Measurements from ENCODE around the gene CCL26. TPM values are rescaled to one million over a fixed set of nuclear protein-coding genes. Genes with fewer than 3 reads are reported as not detected.

Gene CCL26
- total and polyA plus RNA-seq, 2 of the 4 experiments (the other 2 are of a cell fraction) = not detected

DNA sequence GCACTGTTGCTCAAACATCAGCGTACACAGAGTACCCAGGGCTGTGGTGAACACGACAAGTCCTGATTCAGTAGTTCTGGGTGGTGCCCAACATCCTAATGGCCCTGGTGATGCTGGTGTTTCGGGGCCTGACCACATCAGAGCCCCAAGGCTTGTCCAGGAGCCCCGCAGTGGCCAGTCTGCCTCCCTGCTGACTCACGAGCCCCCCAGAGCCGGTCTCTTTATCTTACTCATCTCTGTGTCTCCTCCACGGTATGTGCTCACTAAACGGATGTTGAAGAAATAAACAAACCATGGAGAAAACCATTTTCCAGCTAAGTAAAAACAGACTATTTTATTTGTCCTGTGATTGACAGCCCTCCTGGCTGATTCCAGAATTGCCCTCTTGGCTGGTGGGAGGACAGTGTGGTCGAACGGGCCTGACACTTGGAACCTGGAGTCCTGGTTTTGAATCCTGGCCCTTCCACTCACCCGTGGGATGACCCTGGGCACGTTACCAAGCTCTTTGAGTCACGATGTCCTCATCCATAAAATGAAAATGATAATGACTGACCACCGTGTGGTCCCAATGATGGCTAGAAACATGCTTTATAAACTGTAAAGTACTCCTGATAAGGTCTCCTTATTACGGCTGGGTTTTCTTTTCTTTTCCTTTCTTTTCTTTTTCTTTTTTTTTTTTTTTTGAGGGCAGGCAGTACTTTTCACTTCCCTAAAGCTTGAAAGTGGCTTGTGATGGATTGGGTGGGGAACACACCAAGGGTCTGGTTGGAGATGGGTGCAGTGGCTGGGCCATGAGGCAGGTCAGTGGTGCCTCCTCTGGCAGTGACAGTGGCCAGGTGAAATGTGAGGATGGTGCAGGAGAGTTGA is 39.0 kb downstream of the CCL26 start:
- WGBS, 2 experiments (ENCODE audit: extremely low coverage in 2 of 2, insufficient read length in 1 of 2) = 0% methylated on average over 3 of the region's 15 CpGs; no CpG with 5 or more reads in 1 of the 2 experiments
- TF ChIP-seq MAFK (IDR thresholded peaks at IDR 0.05; ENCODE audit: low read depth, low read length) (peak; percentile 3; the same call in 1 of the 2 replicates), BHLHE40 (IDR thresholded peaks at IDR 0.05; ENCODE audit: low read depth, low read length) (peak; percentile 59), FOS (IDR thresholded peaks at IDR 0.05; ENCODE audit: low read depth, low read length) (peak; percentile 89), RAD21 (IDR thresholded peaks at IDR 0.05; ENCODE audit: low read length) (0 out of 2 replicates have a peak, but pooled peaks have one; percentile 23), CTCF (conservative IDR thresholded peaks at IDR 0.05; ENCODE audit: low read depth, low read length) (no peak), POLR2A (IDR thresholded peaks at IDR 0.05; ENCODE audit: low read depth, low read length) (no peak), SMC3 (IDR thresholded peaks at IDR 0.05; ENCODE audit: low read depth, low read length) (0 out of 2 replicates have a peak, but pooled peaks have one; percentile 9), CHD1 (IDR thresholded peaks at IDR 0.05; ENCODE audit: low read depth, low read length) (no peak), RCOR1 (IDR thresholded peaks at IDR 0.05; ENCODE audit: insufficient replicate concordance, low read length) (peak; percentile 36), MXI1 (IDR thresholded peaks at IDR 0.05; ENCODE audit: borderline replicate concordance, low read depth, low read length) (no peak), CEBPB (IDR thresholded peaks at IDR 0.05; ENCODE audit: low read depth, low read length) (peak; percentile 47; the same call in 1 of the 2 replicates)
- TF ChIP-seq, protein P1, sequence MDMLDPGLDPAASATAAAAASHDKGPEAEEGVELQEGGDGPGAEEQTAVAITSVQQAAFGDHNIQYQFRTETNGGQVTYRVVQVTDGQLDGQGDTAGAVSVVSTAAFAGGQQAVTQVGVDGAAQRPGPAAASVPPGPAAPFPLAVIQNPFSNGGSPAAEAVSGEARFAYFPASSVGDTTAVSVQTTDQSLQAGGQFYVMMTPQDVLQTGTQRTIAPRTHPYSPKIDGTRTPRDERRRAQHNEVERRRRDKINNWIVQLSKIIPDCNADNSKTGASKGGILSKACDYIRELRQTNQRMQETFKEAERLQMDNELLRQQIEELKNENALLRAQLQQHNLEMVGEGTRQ (IDR thresholded peaks at IDR 0.05; ENCODE audit: low read depth, low read length) = no peak
- TF ChIP-seq, protein P2, sequence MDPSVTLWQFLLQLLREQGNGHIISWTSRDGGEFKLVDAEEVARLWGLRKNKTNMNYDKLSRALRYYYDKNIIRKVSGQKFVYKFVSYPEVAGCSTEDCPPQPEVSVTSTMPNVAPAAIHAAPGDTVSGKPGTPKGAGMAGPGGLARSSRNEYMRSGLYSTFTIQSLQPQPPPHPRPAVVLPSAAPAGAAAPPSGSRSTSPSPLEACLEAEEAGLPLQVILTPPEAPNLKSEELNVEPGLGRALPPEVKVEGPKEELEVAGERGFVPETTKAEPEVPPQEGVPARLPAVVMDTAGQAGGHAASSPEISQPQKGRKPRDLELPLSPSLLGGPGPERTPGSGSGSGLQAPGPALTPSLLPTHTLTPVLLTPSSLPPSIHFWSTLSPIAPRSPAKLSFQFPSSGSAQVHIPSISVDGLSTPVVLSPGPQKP (IDR thresholded peaks at IDR 0.05; ENCODE audit: borderline replicate concordance, low read depth, low read length) = no peak

More for the DNA sequence above, 39.0 kb downstream of the CCL26 start:
- in situ Hi-C loops (cut with MboI; ENCODE audit: low sequenced_read_pairs) (no loop called here), dilution Hi-C loops (cut with HindIII; ENCODE audit: low sequenced_read_pairs, unreplicated experiment) (no loop called here), intact Hi-C loops (cut with micrococcal nuclease) (no loop called here)
- peak overlapping the region; percentile 93 for H4K91ac ChIP-seq (ENCODE audit: insufficient read depth, low read depth, low read length)
- peak overlapping the region; percentile 92 for H3K27ac ChIP-seq (ENCODE audit: insufficient read depth, low read length)
- H3K4ac ChIP-seq (ENCODE audit: low read depth, low read length) = peak overlapping the region; percentile 95
- ChIA-PET POLR2A (ENCODE audit: unreplicated experiment) (no interaction called here), CTCF (interaction anchor here (0.6 to 0.8 kb wide), 3 partner anchors 11 to 117 kb away, joined by 3 to 5 read pairs (median 4); no protein-coding TSS in a partner anchor)
- ATAC-seq (ENCODE audit: low read depth) (peak; percentile 88), DNase-seq (peak; percentile 91)
- peak overlapping the region; percentile 80 for H3K4me2 ChIP-seq (ENCODE audit: low read depth, low read length)
- peak overlapping the region; percentile 38 for H2AFZ ChIP-seq (replicated peaks; ENCODE audit: low read length, poor library complexity)
- peak overlapping the region; percentile 74; the same call in 2 of the 3 replicates for H2BK15ac ChIP-seq (ENCODE audit: low read depth, low read length)
- peak overlapping the region; percentile 84 for H2BK5ac ChIP-seq (ENCODE audit: low read depth, low read length, poor library complexity, severe bottlenecking)
- peaks cover 21% of the 10 kb centered on the region for H3K4me1 ChIP-seq (ENCODE audit: control insufficient read depth, insufficient read depth, low read length)
- peak overlapping the region; percentile 86 for H3K18ac ChIP-seq (ENCODE audit: low read depth, low read length)
- 0 out of 2 replicates have a peak overlapping the region, but pooled peaks have one; percentile 4 for H3K4me3 ChIP-seq (ENCODE audit: insufficient read depth, low read depth, low read length)
- H3K9me3 ChIP-seq (ENCODE audit: control insufficient read depth, insufficient read depth, low read length) = no peaks in the 10 kb centered on the region
- H3K36me3 ChIP-seq (ENCODE audit: control insufficient read depth, insufficient read depth, low read length) = no peaks in the 10 kb centered on the region
- no TSS peak for BruUV-seq (replicated peaks)
- H2AK5ac ChIP-seq (ENCODE audit: low read depth, low read length) = peak overlapping the region; percentile 100
- H3K9ac ChIP-seq (ENCODE audit: low read depth, low read length) = peak overlapping the region; percentile 26
- H2BK120ac ChIP-seq (ENCODE audit: low read depth, low read length) = peak overlapping the region; percentile 97
- peak overlapping the region; percentile 67 for H3K56ac ChIP-seq (ENCODE audit: extremely low read depth, insufficient read depth, low read length)
- H3K79me1 ChIP-seq (ENCODE audit: low read depth in 1 of 2, low read length in 2 of 2) = peaks cover 12 to 53% of the 10 kb centered on the region in 2 experiments
- H2BK20ac ChIP-seq (ENCODE audit: low read depth, low read length) = peak overlapping the region; percentile 89
- H2AK9ac ChIP-seq (replicated peaks; ENCODE audit: low read depth, low read length, poor library complexity) = peak overlapping the region; percentile 57
- H3K23ac ChIP-seq (ENCODE audit: low read depth, low read length) = peak overlapping the region; percentile 88
- peak overlapping the region; percentile 67 to 86 for H4K8ac ChIP-seq (ENCODE audit: low read depth in 2 of 2, low read length in 2 of 2)
- peak overlapping the region; percentile 74 for H3K14ac ChIP-seq (replicated peaks; ENCODE audit: low read depth, low read length)
- no peaks in the 10 kb centered on the region for H3K27me3 ChIP-seq (ENCODE audit: control insufficient read depth, insufficient read depth, low read length)
- peak overlapping the region; percentile 82 for H4K5ac ChIP-seq (ENCODE audit: low read depth, low read length)
- peaks cover 21% of the 10 kb centered on the region for H3K9me1 ChIP-seq (ENCODE audit: insufficient read depth, low read length)
- peaks cover 7% of the 10 kb centered on the region; the same call in 1 of the 2 replicates for H4K20me1 ChIP-seq (ENCODE audit: insufficient read depth, low read length)
